ENCODE data around the gene PLD2. TPM values are rescaled to one million over a fixed set of nuclear protein-coding genes. Genes with fewer than 3 reads are reported as not detected.
A peak's percentile ranks its signal among the peaks of the same experiment; 100 is the strongest.

The PLD2 gene
- total and polyA plus RNA-seq, 8 donors, result 11.7 to 26.1 (median 17.9) TPM

DNA sequence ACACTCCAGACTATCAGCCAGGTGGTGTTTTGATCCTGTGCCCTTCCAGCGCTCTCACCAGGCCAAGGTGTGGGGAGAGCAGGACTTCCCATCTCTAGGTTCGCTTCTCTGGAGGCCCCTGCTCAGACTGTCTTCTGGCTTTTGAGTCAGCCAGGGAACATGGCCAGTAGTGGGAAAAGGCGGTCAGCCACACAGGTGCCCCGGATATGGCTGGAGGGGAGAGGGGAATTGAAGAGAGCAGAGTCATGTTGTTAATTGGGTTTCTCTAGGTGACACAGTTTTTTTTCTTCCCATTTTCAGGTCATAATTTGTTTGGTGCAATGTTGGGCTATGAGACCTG lies 27.7 kb downstream of the PLD2 start:
- Histone ChIP-seq H3K4me1 (peaks cover 11 to 29% (median 25%) of the 10 kb centered on the region in 3 donors), H3K27ac (peak overlapping the region; percentile 77 to 94 (median 90)), H3K4me3 (peak overlapping the region; percentile 5 to 98 (median 80)), H3K9me3 (no peaks in the 10 kb centered on the region), H3K27me3 (no peaks in the 10 kb centered on the region), H3K36me3 (no peaks in the 10 kb centered on the region)
- ATAC-seq (peak; percentile 22 to 47 (median 32)), FAIRE-seq (no peak), DNase-seq (peak in 4 of 6 donors; percentile 38 to 58 (median 57))
- TF ChIP-seq, protein P1, sequence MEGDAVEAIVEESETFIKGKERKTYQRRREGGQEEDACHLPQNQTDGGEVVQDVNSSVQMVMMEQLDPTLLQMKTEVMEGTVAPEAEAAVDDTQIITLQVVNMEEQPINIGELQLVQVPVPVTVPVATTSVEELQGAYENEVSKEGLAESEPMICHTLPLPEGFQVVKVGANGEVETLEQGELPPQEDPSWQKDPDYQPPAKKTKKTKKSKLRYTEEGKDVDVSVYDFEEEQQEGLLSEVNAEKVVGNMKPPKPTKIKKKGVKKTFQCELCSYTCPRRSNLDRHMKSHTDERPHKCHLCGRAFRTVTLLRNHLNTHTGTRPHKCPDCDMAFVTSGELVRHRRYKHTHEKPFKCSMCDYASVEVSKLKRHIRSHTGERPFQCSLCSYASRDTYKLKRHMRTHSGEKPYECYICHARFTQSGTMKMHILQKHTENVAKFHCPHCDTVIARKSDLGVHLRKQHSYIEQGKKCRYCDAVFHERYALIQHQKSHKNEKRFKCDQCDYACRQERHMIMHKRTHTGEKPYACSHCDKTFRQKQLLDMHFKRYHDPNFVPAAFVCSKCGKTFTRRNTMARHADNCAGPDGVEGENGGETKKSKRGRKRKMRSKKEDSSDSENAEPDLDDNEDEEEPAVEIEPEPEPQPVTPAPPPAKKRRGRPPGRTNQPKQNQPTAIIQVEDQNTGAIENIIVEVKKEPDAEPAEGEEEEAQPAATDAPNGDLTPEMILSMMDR (IDR thresholded peaks at IDR 0.05), result no peak
- intact Hi-C loops (cut with DNase I), result no loop called here
- 17 to 19% methylated on average over 4 of the region's 4 CpGs for WGBS, 2 donors

- intact Hi-C loops (cut with DNase I), result no loop called here
- Histone ChIP-seq H3K27ac (no peak overlapping the region), H3K4me3 (no peak overlapping the region), H3K4me1 (peaks cover 11 to 29% (median 25%) of the 10 kb centered on the region in 3 donors), H3K9me3 (no peaks in the 10 kb centered on the region), H3K27me3 (no peaks in the 10 kb centered on the region), H3K36me3 (no peaks in the 10 kb centered on the region)
- TF ChIP-seq, protein P1 (IDR thresholded peaks at IDR 0.05), result no peak
- FAIRE-seq (no peak), ATAC-seq (no peak), DNase-seq (no peak)
- 69 to 74% methylated on average over 4 of the region's 4 CpGs for WGBS, 2 donors
Observed at GRCh38 chr17:4836221-4836620, 29.3 kb downstream of the PLD2 start.

GRCh38 chr17:4837471-4838308 lies 30.7 kb downstream of the PLD2 start:
- TF ChIP-seq, protein P1 (IDR thresholded peaks at IDR 0.05), result no peak
- Histone ChIP-seq H3K27ac (no peak overlapping the region), H3K36me3 (no peaks in the 10 kb centered on the region), H3K27me3 (no peaks in the 10 kb centered on the region), H3K4me1 (peaks cover 11 to 29% (median 25%) of the 10 kb centered on the region in 3 donors), H3K4me3 (no peak overlapping the region), H3K9me3 (no peaks in the 10 kb centered on the region)
- DNase-seq, result no peak
- ATAC-seq, result no peak
- no peak for FAIRE-seq
- intact Hi-C loops (cut with DNase I), result no loop called here
- WGBS, 2 donors, result 37 to 38% methylated on average over 13 of the region's 13 CpGs

- DNase-seq (no peak), ATAC-seq (no peak), FAIRE-seq (no peak)
- WGBS, 2 donors, result 90% methylated on average over 3 of the region's 3 CpGs
- intact Hi-C loops (cut with DNase I), result no loop called here
- Histone ChIP-seq H3K4me1 (peaks cover 11 to 29% (median 25%) of the 10 kb centered on the region in 3 donors), H3K9me3 (no peaks in the 10 kb centered on the region), H3K4me3 (no peak overlapping the region), H3K27me3 (no peaks in the 10 kb centered on the region), H3K36me3 (no peaks in the 10 kb centered on the region), H3K27ac (no peak overlapping the region)
- TF ChIP-seq, protein P1 (IDR thresholded peaks at IDR 0.05), result no peak
Observed at GRCh38 chr17:4838309-4838785, 31.4 kb downstream of the PLD2 start.

DNA sequence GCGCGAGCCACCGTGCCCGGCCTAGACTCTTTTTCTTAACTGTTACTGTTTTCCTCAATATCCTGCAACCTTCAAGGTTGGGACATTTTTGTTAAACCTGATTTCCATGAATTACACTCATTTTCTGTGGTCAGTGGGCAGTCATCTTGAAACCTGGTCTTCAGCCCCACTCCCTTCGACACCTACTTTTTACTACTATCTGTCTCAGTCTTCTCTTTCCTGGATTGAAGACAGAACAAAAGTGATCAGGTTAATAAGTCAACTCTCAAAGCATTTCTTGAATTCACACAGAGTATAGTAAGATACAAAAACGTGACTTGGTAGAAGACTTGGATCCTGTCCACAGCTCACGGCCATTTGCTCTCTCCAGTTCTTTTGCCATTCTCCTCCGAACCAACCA lies 32.3 kb downstream of the PLD2 start:
- Histone ChIP-seq H3K4me3 (no peak overlapping the region), H3K9me3 (no peaks in the 10 kb centered on the region), H3K27me3 (no peaks in the 10 kb centered on the region), H3K4me1 (peaks cover 11 to 29% (median 25%) of the 10 kb centered on the region in 3 donors), H3K36me3 (no peaks in the 10 kb centered on the region), H3K27ac (no peak overlapping the region)
- intact Hi-C loops (cut with DNase I), result no loop called here
- FAIRE-seq (no peak), ATAC-seq (no peak), DNase-seq (no peak)
- 86% methylated on average over 8 of the region's 8 CpGs for WGBS, 2 donors
- TF ChIP-seq, protein P1 (IDR thresholded peaks at IDR 0.05), result no peak

Data from pancreas (tissue), 10 donors.